ENCODE results near the gene FAM120B.

GRCh38 chr6:170259278-170259677 is 47.3 kb upstream of the FAM120B start:
- TF ChIP-seq CTCF (IDR thresholded peaks at IDR 0.05; ENCODE audit: low read depth, low read length): no peak
- no peak for TF ChIP-seq EZH2phosphoT487 (IDR thresholded peaks at IDR 0.05; ENCODE audit: low read depth)
